HG03060 (cell line): ENCODE data around the gene SMPD1.
"Not testable (repeated sequence)": the region's sequence is repeated elsewhere in the genome, so short reads cannot be mapped to it uniquely, and the experiment has no call there.

Experiments used
- ATAC-seq: cut with Tn5 transposase; IDR thresholded peaks from one replicate; pipeline ENCODE4 v1.9.1; 2021; ENCODE audit warnings: low read depth, moderate number of reproducible peaks; ENCODE audit not compliant: unreplicated experiment

SMPD1 gene

DNA sequence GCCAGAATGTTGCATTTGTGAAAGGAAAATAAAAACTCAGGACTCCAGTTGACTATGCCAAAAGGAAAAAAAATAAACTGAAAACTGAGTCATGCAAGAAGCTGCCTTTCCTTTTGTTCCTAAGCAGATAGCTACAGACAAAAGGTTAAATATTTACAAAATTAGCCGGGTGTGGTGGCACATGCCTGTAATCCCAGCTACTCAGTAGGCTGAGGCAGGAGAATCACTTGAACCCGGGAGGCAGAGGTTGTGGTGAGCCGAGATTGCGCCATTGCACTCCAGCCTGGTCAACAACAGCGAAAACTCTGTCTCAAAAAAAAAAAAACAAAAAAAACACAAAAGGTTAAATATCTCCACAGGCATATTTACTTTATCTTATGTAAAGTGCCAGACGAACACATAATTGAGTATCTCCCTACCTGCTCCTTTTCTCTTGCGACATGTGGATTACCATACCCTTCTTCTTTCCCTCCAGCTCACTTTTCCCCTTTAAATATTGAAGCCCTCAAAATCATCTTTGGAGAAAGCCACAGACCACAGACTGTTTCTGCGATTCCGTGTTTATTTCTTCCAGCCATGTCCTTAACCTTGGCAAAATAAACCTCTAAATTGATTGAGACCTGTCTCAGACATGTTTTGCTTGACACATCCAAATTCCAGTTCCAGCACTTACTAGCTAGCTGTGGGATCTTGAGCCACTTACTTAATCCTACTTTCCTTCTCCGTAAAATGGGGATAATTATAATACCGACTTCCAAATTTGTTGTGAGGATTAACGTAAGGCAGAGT, 2.3 kb upstream of the SMPD1 start:
- no peak for ATAC-seq

GRCh38 chr11:6388748-6389147, 1.5 kb upstream of the SMPD1 start:
- no peak for ATAC-seq

DNA sequence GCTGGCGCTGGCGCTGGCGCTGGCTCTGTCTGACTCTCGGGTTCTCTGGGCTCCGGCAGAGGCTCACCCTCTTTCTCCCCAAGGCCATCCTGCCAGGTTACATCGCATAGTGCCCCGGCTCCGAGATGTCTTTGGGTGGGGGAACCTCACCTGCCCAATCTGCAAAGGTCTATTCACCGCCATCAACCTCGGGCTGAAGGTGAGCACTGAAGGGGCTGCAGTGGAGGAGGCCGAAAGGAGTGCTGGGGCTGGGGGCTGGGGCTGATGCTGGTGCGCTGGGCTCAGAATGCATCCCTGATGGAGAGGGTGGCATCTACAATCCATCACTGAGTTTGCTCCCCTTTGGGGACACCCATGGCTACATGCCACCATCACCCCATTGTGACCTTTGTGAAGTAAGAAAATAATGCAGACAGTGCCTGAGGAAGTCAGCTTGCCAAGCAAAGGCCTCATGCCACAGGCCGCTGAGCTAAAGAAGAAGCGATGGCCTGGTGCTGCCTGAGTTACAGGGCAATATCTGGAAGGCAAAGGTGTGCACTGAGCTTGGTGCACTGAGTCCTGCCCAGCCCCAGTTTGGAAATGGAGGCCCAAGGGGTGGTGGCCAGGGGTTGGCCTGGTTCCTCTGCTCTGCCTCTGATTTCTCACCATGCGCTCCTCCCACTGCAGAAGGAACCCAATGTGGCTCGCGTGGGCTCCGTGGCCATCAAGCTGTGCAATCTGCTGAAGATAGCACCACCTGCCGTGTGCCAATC, 620 bp downstream of the SMPD1 start:
- no peak for ATAC-seq

- no peak for ATAC-seq
Observed at GRCh38 chr11:6391537-6392134, 1.4 kb downstream of the SMPD1 start.

GRCh38 chr11:6392251-6392650, 2.0 kb downstream of the SMPD1 start:
- not testable (repeated sequence) for ATAC-seq

DNA sequence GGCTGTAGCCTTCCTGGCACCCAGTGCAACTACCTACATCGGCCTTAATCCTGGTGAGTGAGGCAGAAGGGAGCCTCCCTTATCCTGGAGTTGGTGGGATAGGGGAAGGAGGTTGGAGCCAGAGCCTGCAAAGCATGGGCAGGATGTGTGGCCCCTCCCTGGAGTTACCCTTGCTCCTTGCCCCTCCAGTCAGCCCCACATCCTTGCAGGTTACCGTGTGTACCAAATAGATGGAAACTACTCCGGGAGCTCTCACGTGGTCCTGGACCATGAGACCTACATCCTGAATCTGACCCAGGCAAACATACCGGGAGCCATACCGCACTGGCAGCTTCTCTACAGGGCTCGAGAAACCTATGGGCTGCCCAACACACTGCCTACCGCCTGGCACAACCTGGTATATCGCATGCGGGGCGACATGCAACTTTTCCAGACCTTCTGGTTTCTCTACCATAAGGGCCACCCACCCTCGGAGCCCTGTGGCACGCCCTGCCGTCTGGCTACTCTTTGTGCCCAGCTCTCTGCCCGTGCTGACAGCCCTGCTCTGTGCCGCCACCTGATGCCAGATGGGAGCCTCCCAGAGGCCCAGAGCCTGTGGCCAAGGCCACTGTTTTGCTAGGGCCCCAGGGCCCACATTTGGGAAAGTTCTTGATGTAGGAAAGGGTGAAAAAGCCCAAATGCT, 3.9 kb downstream of the SMPD1 start:
- ATAC-seq, result no peak

GRCh38 chr11:6395470-6396060, 5.3 kb downstream of the SMPD1 start:
- ATAC-seq, result no peak

GRCh38 chr11:6397156-6397555, 6.9 kb downstream of the SMPD1 start:
- ATAC-seq, result no peak

GRCh38 chr11:6397636-6398035, 7.4 kb downstream of the SMPD1 start:
- no peak for ATAC-seq

DNA sequence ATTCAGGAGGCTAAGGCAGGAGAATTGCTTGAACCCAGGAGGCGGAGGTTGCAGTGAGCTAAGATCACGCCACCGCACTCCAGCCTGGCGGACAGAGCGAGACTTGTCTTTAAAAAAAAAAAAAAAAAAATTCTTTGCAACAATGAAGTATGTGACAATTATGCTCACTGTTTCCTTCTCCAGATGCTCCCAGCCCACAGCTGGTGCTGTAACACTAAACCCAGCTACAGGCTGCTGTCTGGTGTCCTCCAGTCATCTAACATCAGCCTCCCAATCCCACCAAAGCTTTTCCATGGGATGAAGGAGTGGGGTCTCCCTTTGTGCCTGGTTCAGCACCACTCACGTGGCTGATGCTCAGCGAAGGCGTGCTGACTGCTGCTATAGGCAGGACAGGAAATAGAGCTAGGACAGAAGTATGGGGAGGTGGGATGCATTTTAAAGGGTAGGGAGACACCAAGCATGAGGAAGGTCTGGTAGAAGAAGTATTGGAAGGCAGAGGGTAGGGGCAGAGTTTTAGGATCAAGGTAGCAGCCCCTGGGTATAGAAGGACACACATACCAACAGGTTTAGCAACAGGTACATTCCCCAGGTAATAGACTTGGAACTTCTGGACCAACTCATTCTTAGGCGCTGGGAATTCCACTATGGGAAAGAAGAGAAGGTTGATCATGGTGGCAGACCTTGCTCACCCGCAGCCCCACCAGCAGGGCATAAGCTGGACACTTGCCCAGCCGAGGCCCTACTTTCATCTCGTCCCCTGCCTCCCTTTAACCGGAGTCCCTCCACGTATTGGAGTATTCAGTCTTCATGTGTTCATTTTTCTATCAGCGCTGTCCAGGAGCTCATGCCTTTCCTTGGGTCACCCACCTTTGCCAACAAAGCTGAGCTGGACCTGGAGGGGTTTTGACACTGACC, 10.4 kb downstream of the SMPD1 start:
- no peak for ATAC-seq

DNA sequence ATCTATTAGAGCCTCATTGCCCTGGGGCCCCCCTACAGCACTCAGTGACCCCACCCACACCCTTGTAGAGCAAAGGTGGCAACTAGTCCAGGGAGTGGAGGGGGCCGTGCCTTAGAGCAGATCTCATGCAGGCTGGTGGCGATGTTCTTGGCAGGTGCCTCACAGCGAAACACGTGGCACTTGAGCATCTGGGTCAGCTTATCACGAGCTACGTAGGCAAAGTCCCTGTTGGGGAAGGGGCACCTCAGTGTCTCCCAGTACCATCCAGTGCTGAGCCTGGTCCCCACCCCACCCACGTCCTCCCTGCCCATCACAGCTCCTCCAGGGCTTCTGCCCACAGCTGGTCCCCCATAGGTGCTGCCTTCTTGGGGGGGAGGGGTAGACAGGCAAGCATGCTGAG, 11.2 kb downstream of the SMPD1 start:
- ATAC-seq, result no peak

- no peak for ATAC-seq
Observed at GRCh38 chr11:6402061-6402470, 11.8 kb downstream of the SMPD1 start.

DNA sequence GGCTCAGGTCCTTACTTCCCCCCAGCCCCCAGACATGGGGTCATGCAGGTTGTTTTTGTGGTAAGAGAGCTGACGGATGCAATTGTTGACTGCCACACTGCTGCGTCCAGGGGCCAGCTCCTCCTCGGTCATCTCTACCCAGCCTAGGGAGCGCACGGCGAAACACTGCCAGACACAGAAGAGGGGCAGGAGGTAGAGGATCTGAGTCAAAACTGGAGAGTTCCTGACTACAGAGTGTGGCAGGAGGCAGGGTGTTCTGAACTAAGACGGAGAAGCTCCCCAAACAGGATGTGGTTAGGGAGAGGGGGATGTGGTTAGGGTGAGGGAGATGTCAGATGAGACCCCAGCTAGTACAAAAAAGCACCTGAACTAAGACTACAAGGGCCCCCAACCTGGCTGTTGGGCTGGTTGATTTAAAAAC, 12.3 kb downstream of the SMPD1 start:
- ATAC-seq, result peak; percentile 94

DNA sequence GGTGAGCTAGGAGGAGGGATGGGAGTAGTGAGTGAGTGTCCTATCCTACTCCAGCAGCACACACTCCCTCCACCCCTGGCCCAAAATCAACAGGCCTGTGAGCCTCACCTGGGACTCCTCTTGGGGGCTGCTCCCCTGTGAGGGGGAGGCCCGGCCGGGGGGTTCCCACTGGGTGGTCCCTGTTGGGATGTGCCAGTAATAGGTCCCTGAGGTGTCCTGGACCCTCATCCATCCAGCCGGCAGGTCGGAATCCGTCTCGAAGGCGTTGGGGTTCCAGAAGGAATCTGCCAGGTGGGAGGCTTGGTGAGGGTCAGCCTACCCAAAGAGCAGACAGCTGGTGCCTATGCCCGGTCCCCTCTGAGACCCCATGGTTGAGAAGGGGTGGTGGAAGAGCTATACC, 13.3 kb downstream of the SMPD1 start:
- ATAC-seq, result no peak

DNA sequence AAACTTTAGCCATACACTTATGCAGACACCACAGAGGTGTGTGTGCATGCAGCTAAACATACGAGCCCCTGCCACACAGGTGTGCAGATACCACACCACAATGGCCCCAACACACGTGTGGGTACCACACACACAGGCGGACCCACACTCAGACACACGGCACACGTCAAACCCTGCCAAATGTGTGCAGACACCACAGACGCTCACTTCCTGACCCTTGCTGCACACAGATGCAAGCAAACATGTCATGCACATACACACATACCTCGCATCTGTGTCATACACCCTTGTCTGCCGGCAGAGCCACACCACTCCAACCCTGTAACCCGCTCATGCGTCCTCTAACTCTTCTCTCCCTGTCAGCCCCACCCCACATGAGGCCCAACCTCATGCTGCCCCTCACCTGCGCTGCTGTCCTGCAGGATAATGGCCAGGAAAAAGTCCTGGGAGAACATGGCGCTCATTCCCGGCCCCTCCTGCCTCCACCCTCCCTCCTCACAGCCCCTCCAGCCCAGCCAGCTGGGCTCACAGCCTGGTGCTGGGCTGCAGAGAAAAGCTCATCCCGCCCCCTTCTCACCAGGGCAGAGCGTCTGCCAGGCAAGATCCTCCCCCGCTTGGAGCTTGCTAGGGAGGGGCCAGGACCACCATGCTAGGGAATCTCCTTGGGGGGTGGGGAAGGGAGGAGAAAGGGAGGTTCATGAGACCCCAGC, 14.2 kb downstream of the SMPD1 start:
- no peak for ATAC-seq

- no peak for ATAC-seq
Observed at GRCh38 chr11:6405052-6405667, 14.9 kb downstream of the SMPD1 start.

DNA sequence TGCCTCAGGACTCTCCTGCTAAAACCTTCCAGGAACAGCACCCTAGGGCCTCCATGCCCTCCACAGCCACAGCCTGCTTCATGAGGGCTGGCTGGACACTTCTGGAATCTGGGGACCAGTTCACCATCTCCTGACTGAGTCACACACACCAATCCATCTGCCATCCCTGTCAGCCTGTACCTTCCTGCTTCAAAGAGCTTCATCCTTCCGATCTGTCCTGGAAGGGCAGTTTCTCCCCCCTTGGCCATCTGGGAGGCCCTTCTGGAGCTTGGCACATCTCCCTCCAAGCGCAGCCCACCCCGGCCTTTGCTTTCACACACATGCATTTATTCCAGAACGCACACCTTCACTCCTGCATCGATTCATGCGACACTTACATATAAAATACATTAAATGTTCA, 15.6 kb downstream of the SMPD1 start:
- no peak for ATAC-seq

- ATAC-seq, result no peak
Observed at GRCh38 chr11:6406370-6406769, 16.1 kb downstream of the SMPD1 start.
